ENCODE measurements around the gene SMARCAL1.
"Not testable (repeated sequence)": the region's sequence is repeated elsewhere in the genome, so short reads cannot be mapped to it uniquely, and the experiment has no call there.

SMARCAL1 gene

DNA sequence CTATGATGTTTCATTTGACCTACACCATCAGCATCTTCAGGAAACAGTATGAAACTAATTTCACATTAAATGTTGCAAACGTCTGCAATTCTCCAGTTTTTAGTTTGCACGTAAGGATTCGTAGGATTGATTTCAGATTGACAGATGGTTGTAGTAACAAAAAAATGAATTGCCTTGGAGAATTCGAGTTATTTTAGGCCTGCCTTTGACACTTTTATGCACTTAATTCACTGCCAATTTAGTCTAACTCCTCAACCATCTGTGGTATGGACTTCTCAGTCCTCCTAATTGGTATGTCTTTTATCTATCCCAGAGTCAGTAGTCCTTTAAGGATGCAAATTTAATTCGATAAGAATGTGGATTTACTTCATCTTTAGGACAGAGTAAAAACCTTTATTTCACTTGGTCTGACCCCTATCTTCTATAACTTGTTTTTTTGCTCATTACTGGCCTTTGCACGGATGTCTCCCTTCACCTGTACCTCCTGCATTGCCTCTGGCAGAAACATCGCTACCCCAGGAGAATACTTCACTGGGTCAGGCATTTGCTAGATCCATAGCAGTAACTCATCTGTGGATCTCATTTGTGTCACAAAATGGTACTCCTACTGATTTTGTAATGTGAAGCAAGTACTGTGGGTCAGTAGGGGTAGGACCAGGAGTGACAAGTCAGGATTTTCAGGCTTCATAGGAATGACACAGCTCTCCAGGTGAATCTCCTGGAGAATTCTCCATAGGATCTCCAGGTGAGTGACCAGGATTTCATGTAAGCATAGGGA is 90.3 kb downstream of the SMARCAL1 start:
- no peak for DNase-seq (ENCODE audit: low read depth)

GRCh38 chr2:216503159-216503629 is 90.9 kb downstream of the SMARCAL1 start:
- no peak for DNase-seq (ENCODE audit: low read depth)

- DNase-seq (ENCODE audit: low read depth), result no peak
Measured at GRCh38 chr2:216503697-216504375, 91.6 kb downstream of the SMARCAL1 start.

- DNase-seq (ENCODE audit: low read depth), result no peak
Measured at GRCh38 chr2:216504376-216504762, 92.1 kb downstream of the SMARCAL1 start.

DNA sequence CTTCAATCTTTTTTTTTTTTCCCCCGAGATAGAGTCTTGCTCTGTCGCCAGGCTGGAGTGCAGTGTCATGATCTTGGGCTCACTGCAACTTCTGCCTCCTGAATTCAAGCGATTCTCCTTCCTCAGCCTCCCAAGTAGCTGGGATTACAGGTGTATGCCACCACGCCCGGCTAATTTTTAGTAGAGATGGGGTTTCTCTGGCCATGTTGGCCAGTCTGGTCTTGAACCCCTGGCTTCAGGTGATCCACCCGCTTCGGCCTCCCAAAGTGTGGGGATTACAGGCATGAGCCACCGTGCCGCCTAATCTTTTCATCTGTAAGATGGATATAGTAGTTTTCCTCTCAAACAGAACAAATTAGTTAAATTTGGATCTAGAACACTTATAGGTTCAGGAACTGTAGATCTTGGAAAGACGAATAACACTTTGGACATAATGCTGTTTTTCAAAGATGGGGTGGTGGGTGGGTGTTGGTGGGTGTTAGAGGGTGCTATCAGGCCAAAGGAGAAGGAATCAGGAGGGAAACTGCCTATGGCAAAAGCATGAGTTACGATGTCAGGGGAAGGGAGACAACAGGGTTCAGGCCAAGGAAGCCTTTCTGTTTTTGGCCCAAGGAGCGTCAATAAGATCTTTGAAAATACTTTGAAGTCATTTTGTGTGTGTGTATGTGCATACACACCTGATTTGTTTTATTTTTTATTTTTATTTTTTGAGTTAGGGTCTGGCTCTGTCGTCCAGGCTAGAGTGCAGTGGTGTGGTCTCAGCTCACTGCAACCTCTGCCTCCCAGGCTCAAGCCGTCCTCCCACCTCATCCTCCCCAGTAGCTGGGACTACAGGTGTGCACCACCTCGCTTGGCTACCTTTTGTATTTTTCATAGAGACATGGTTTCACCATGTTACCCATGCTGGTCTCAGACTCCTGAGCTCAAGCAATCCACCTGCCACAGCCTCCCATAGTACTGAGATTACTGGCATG is 93.1 kb downstream of the SMARCAL1 start:
- no peak for DNase-seq (ENCODE audit: low read depth)

- no peak for DNase-seq (ENCODE audit: low read depth)
Measured at GRCh38 chr2:216507220-216508160, 95.2 kb downstream of the SMARCAL1 start.

- DNase-seq (ENCODE audit: low read depth), result no peak
Measured at GRCh38 chr2:216508229-216508628, 95.9 kb downstream of the SMARCAL1 start.

DNA sequence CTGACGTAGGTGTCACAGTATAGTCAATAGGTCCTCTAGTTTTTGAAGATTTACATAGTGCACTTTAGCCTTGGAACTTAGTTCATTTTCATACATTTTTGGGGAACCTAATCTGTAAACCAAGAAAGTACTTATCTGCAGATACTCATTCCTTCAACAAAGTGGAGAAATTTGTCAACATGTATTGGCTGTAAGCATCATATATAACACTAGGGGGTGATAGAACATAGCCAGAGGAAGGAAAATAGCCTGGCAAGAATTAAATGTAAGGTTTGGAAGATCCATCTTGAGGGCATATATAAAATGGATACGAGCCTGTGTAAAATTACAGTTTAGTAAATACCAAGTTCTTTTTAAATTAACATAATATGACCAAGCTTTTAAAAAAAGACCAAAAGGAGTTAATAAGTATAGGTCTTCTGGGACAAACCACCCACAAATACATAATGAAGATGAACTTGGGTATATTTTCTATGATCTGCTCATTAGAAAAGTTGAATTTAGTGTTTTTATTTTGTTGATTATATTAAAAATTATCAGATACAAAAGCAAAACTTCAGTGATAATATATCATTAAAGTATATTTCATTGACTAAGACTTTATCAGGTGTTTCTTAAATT is 104.6 kb downstream of the SMARCAL1 start:
- peak; percentile 58 for DNase-seq (ENCODE audit: low read depth)

DNA sequence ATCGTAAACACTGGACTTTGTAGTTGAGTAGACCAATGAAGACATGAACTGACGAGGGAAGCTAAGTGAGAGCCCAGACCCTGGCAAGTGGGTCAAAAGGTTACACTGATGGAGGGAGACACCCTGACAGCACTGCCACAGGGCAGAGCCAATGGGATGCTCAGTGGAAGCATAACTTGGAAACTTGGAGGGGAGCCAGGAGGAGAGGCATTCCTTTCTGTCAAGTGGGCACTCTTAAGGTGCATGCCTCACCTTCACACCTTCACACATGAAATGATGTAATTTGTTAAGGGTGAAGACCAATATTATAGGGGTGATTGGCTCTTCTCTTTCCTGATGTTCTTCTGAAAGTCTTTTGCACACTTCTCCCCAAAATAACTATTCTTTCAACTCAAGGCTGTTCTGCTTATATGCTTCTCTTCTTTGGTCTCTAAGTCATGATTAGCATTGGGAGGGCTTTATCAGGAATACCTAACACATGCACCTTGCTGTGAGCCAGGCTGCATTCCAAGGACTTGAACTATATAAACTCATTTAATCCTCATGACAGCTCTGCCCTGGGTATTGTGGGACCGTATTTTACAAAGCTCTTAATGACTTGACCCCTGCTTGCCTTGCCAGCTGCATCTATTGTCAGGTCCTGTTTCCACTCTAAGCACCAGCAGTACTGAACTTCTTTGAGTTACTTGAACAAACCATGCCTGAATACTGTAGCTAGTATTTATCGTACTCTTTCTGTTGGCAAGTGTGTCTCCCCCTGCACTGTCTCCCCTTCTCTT is 105.4 kb downstream of the SMARCAL1 start:
- no peak for DNase-seq (ENCODE audit: low read depth)

DNA sequence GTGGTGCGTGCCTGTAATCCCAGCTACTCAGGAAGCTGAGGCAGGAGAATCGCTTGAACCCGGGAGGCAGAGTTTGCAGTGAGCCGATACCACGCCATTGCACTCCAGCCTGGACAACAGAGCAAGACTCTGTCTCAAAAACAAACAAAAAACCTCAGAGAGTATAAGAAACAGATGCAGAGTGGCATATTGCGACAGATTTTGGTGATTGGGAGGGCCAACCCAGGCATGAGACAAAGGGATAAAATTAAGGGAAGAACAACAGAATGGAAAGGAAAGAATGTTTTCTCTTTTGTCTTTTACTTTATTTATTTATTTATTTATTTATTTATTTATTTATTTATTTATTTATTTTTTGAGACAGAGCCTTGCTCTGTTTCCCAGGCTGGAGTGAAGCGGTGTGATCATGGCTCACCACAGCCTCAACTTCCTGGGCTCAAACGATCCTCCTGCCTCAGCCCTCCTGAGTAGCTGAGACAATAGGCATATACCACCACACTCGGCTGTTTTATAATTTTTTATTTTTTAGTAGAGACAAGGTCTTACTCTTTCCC is 106.4 kb downstream of the SMARCAL1 start:
- not testable (repeated sequence) for DNase-seq (ENCODE audit: low read depth)

DNA sequence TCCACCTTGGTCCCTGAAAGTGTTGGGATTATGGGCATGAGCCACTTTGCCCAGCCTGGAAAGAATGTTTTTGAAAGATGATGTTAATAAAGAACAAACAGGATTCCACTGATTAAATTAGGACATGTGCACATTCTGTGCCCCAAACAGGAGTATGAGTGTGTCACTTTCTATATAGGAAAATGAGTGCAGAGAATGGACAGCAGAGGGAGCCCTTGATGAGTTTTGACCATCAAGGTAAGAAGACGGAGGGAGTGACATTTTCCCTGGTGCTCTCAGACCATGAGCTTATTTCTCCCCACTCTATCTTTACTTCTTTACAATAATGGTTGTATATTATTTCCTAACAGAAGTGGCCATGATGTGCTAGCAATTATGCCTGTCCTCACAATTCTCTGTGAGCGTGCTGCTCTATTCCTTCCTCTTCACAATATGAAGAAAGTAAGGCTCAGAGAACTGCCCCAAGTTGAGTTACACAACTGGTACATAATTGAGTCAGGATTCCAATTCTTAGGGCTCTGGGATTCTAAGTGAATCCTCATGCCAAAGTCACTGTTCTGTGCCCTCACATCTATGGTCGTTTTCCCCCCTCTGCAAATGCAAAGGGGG is 107.0 kb downstream of the SMARCAL1 start:
- peak; percentile 85 for DNase-seq (ENCODE audit: low read depth)

- DNase-seq (ENCODE audit: low read depth), result no peak
Measured at GRCh38 chr2:216520112-216520511, 107.8 kb downstream of the SMARCAL1 start.

DNA sequence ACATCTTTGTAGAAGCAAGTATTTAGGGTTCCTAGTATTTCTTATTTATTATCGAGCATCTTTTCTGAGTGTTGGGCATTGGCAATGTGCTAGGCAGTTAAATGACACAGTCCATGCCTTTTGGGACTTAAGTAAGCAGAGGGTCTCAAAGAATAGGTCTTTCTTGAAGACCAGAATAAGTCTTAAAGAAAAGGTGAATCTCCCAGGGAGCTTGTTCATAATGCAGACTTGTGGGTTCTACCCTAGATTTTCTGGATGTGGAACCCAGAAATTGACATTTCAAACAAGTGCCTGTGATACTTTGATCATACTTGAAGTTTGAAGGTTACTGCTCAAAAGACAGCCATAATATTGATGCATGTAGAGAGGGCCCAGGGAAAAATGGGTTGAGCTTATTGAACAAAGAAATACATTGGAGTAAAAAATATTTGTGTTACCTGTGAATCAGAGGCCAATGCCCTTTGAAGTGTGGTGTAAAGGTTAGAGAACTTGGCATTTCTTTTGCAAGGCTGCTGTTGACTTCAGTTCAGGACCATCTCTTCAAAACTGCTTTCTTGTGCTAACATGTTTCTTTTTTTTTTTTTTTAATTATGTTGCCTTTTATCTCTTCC is 110.7 kb downstream of the SMARCAL1 start:
- DNase-seq (ENCODE audit: low read depth), result no peak

GRCh38 chr2:216525972-216526371 is 113.7 kb downstream of the SMARCAL1 start:
- DNase-seq (ENCODE audit: low read depth), result no peak

- DNase-seq (ENCODE audit: low read depth), result no peak
Measured at GRCh38 chr2:216526939-216527338, 114.7 kb downstream of the SMARCAL1 start.

DNA sequence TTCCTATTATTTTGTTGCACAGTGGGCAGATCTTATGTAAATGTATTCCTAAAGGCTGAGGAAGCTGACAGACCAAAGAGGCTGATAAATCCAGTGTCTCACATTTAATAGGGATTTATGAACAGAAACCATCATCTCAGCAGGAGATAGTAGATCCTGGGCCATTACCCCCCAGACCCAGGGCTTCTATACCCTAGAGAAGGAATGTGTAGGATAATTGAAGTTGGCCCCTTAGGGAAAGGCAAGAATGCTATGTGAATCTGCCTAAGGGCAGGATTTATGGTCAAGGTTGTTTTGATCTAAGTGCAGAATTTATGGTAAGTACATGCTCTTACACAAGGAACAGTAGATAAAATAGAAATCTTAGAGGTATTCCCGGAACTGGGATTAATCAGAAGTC is 115.3 kb downstream of the SMARCAL1 start:
- no peak for DNase-seq (ENCODE audit: low read depth)

GRCh38 chr2:216532562-216532961 is 120.3 kb downstream of the SMARCAL1 start:
- DNase-seq (ENCODE audit: low read depth), result no peak

All from fibroblast of the conjunctiva (primary cell).